Spleen (tissue), 11 donors: Measurements from ENCODE around the gene KRT7. TPM values are rescaled to one million over a fixed set of nuclear protein-coding genes. Genes with fewer than 3 reads are reported as not detected.
"Not testable (repeated sequence)": the region's sequence is repeated elsewhere in the genome, so short reads cannot be mapped to it uniquely, and the experiment has no call there.

Experiments used
- DNase-seq: peaks from one replicate; pipeline ENCODE4 v3.0.0-alpha.2; 2020
- H3K27ac ChIP-seq, 8 donors: fragments of 200-600 bp; sonication (generic) in 7 of 8; 1 replicate in 4 of 8; 2 replicates in 4 of 8; pipeline versions ENCODE4 v1.5.0 to v1.8.0; 2016 to 2021; ENCODE audit warnings: inconsistent platforms in 4 of 8, mild to moderate bottlenecking in 4 of 8, moderate library complexity in 1 of 8
- H3K27me3 ChIP-seq, 7 donors: fragments of 200-600 bp; sonication (generic) in 6 of 7; replicated peaks in 1 of 7; 1 replicate in 4 of 7; 2 replicates in 3 of 7; pipeline versions ENCODE4 v1.5.0 to v1.8.0; 2016 to 2021; ENCODE audit warnings: inconsistent platforms in 3 of 7, mild to moderate bottlenecking in 1 of 7
- H3K36me3 ChIP-seq, 6 donors: fragments of 200-600 bp; sonication (generic) in 5 of 6; 1 replicate in 4 of 6; 2 replicates in 2 of 6; pipeline versions ENCODE4 v1.5.0 to v1.8.0; 2016 to 2021; ENCODE audit warnings: inconsistent platforms in 2 of 6
- H3K4me1 ChIP-seq, 6 donors: fragments of 200-600 bp; sonication (generic) in 5 of 6; 1 replicate in 3 of 6; 2 replicates in 3 of 6; pipeline versions ENCODE4 v1.5.0 to v1.8.0; 2016 to 2021; ENCODE audit warnings: inconsistent platforms in 3 of 6
- H3K4me3 ChIP-seq, 8 donors: fragments of 200-600 bp; sonication (generic) in 7 of 8; 1 replicate in 4 of 8; 2 replicates in 4 of 8; pipeline versions ENCODE4 v1.5.0 to v1.8.0; 2016 to 2021; ENCODE audit warnings: inconsistent platforms in 4 of 8, mild to moderate bottlenecking in 4 of 8, moderate library complexity in 2 of 8
- H3K9me3 ChIP-seq, 8 donors: fragments of 200-600 bp; sonication (generic) in 7 of 8; 1 replicate in 4 of 8; 2 replicates in 4 of 8; pipeline versions ENCODE4 v1.5.0 to v1.8.0; 2016 to 2021; ENCODE audit warnings: inconsistent platforms in 4 of 8
- CTCF ChIP-seq, 11 experiments: fragments of 200-600 bp in 7 of 11; fragments of 450-650 bp in 4 of 11; sonication (generic) in 4 of 11; IDR thresholded peaks in 8 of 11; conservative IDR thresholded peaks in 3 of 11; 1 replicate in 7 of 11; 2 replicates in 4 of 11; pipeline versions ENCODE4 v1.4.0 to v1.8.0; 2016 to 2021; ENCODE audit warnings: antibody characterized with exemption in 11 of 11, inconsistent platforms in 4 of 11, mild to moderate bottlenecking in 1 of 11
- POLR2A ChIP-seq, 3 donors: fragments of 450-650 bp; IDR thresholded peaks; one replicate each; pipeline ENCODE4 v1.5.1; 2017; ENCODE audit warnings: antibody characterized with exemption in 3 of 3, mild to moderate bottlenecking in 1 of 3
- POLR2AphosphoS5 ChIP-seq, 3 donors: sonication (generic); formaldehyde crosslinking; IDR thresholded peaks; one replicate each; pipeline ENCODE4 v1.5.1; 2017; ENCODE audit warnings: antibody characterized with exemption in 3 of 3
- WGBS, 5 donors: extraction: QIAGEN DNeasy Blood & Tissue Kit in 3 of 5; methylation state at CpG; one replicate each; pipeline versions ENCODE4 v1.1.5 to v1.1.7; 2013 to 2018; 5-methylcytosine and 5-hydroxymethylcytosine counted together
- intact Hi-C: fragments of 100-400 bp; cut with DNase I; formaldehyde crosslinking; loops from one replicate; pipeline ENCODE4 v1.15.0; 2023; ENCODE audit warnings: low total_unique reads
- polyA plus RNA-seq, 3 donors: library from polyadenylated mRNA; stranded (reverse); fragments of 200-250 nt; gene quantifications; one replicate each; pipeline ENCODE4 v1.2.1, GENCODE V29; 2013
- total RNA-seq, 7 donors: library from RNA; depleted of rRNA in 3 of 7; stranded (reverse); fragments of >200 nt in 3 of 7; fragmentation: NEBNext Ultra II Directional in 4 of 7; extraction: Animal tissue kit (Norgen Biotek cat#: 25700) in 4 of 7; gene quantifications; one replicate each; pipeline versions ENCODE4 v1.1.0 to v1.2.1, GENCODE V29; 2016 to 2021
- donor health status: healthy with polysubstance abuse.
- donor health status: DM: no; HTN: no; CAD: no; lungs with moderate emphysema.
- donor health status: DM: no; HTN: no; CAD: no.
- donor health status: Bipolar disorder and iron deficiency.
- donor health status: healthy.
- donor health status: DM: no; HTN: no; CAD: no.
- donor health status: DM: yes; HTN: yes; CAD: no.

KRT7 gene
- total and polyA plus RNA-seq, 10 donors: 0.73 to 1.9 (median 1.2) TPM; not detected in 3

- intact Hi-C loops: no loop called here
- peak; percentile 14 for DNase-seq
- no peaks in the 10 kb centered on the region for H3K36me3 ChIP-seq
- H3K27me3 ChIP-seq: peaks cover 0 to 24% (median 8%) of the 10 kb centered on the region in 7 donors
- 83 to 89% (median 87%) methylated on average over 7 of the region's 7 CpGs for WGBS, 5 donors
- TF ChIP-seq POLR2A (IDR thresholded peaks at IDR 0.05) (no peak), POLR2AphosphoS5 (IDR thresholded peaks at IDR 0.05) (no peak), CTCF (IDR thresholded peaks at IDR 0.05 in 8 of 11, conservative IDR thresholded peaks at IDR 0.05 in 3 of 11) (no peak)
- H3K27ac ChIP-seq: no peak overlapping the region
- H3K9me3 ChIP-seq: no peaks in the 10 kb centered on the region
- H3K4me3 ChIP-seq: no peak overlapping the region
- peaks cover 3 to 9% (median 7%) of the 10 kb centered on the region in 6 donors for H3K4me1 ChIP-seq
Observed at GRCh38 chr12:52238916-52239646, 6.0 kb downstream of the KRT7 start.

DNA sequence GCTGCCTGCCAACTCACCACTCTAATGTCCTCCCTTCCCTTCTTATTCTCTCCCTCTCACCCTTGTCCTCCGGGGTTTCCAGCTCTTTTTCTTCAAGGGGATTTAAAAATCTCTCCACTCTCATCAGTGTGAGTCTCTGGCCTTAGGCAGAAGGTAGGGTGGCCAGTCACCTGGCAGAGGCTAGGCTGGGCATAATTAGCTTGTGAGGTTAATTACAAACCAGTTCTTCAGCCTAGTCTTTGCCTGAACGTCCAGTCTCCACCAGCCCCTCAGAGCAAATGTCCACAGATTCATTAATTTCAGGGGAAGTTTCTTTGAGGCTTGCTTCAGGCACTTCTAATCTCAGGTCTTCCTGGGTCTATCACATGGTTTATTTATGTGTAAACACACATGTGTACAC, 6.7 kb downstream of the KRT7 start:
- WGBS, 5 donors: 66 to 81% (median 78%) methylated on average over 2 of the region's 2 CpGs
- Histone ChIP-seq H3K4me3 (no peak overlapping the region), H3K27me3 (peaks cover 0 to 17% (median 7%) of the 10 kb centered on the region in 7 donors), H3K27ac (no peak overlapping the region), H3K36me3 (no peaks in the 10 kb centered on the region), H3K4me1 (peaks cover 7 to 16% (median 13%) of the 10 kb centered on the region in 6 donors), H3K9me3 (no peaks in the 10 kb centered on the region)
- intact Hi-C loops: no loop called here
- no peak for DNase-seq
- TF ChIP-seq POLR2AphosphoS5 (IDR thresholded peaks at IDR 0.05) (no peak), CTCF (IDR thresholded peaks at IDR 0.05 in 8 of 11, conservative IDR thresholded peaks at IDR 0.05 in 3 of 11) (no peak), POLR2A (IDR thresholded peaks at IDR 0.05) (no peak)

DNA sequence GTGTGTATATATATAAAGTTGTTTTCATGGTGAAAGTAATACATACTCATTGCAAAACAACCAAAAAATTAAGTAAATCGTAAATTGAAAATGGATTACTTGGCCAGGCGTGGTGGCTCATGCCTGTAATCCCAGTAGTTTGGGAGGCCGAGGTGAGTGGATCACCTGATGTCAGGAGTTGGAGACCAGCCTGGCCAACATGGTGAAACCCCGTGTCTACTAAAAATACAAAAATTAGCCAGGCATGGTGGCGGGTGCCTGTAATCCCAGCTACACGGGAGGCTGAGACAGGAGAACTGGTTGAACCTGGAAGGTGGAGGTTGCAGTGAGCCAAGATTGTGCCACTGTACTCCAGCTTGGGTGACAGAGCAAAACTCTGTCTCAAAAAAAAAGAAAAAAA, 7.2 kb downstream of the KRT7 start:
- H3K27ac ChIP-seq, intact Hi-C loops, H3K4me3 ChIP-seq, H3K36me3 ChIP-seq, H3K9me3 ChIP-seq, DNase-seq: not testable (repeated sequence)
- 84 to 91% (median 89%) methylated on average over 6 of the region's 6 CpGs for WGBS, 5 donors
- Histone ChIP-seq H3K4me1 (peaks cover 7 to 17% (median 13%) of the 10 kb centered on the region in 6 donors), H3K27me3 (peaks cover 0 to 13% (median 2%) of the 10 kb centered on the region in 7 donors)

- H3K36me3 ChIP-seq: no peaks in the 10 kb centered on the region
- WGBS, 5 donors: 72 to 88% (median 80%) methylated on average over 7 to 11 of the region's 11 CpGs
- peaks cover 7 to 17% (median 13%) of the 10 kb centered on the region in 6 donors for H3K4me1 ChIP-seq
- peak; percentile 58 for DNase-seq
- no peaks in the 10 kb centered on the region for H3K9me3 ChIP-seq
- H3K27ac ChIP-seq: no peak overlapping the region
- peaks cover 0 to 10% (median 0%) of the 10 kb centered on the region in 7 donors for H3K27me3 ChIP-seq
- intact Hi-C loops: no loop called here
- no peak overlapping the region for H3K4me3 ChIP-seq
- TF ChIP-seq POLR2AphosphoS5 (IDR thresholded peaks at IDR 0.05): no peak
- no peak for TF ChIP-seq CTCF (IDR thresholded peaks at IDR 0.05 in 8 of 11, conservative IDR thresholded peaks at IDR 0.05 in 3 of 11)
- TF ChIP-seq POLR2A (IDR thresholded peaks at IDR 0.05): no peak
Observed at GRCh38 chr12:52241205-52241842, 8.3 kb downstream of the KRT7 start.
